DOHH2 (cell line): Measurements from ENCODE around the gene PKDCC.

Experiments used
- H3F3A ChIP-seq: fragments of 200-600 bp; sonication (generic), shearing (Covaris generic); 2 replicates; pipeline ENCODE4 v1.6.0; 2016; ENCODE audit warnings: antibody characterized with exemption, mild to moderate bottlenecking; ENCODE audit not compliant: control insufficient read depth, insufficient read depth
- H3K27ac ChIP-seq: fragments of 200-600 bp; sonication (generic); 2 replicates; pipeline ENCODE4 v1.5.1; 2014; ENCODE audit warnings: low read depth, mild to moderate bottlenecking, low read length, moderate library complexity
- H3K27me3 ChIP-seq: fragments of 200-600 bp; sonication (generic); 2 replicates; pipeline ENCODE4 v1.6.1; 2014; ENCODE audit warnings: mild to moderate bottlenecking, low read length, mixed read lengths; ENCODE audit not compliant: control insufficient read depth
- H3K36me3 ChIP-seq: fragments of 200-600 bp; sonication (generic); 2 replicates; pipeline ENCODE4 v1.6.1; 2014; ENCODE audit warnings: mild to moderate bottlenecking, low read length, moderate library complexity, mixed read lengths; ENCODE audit not compliant: control insufficient read depth
- H3K4me1 ChIP-seq: fragments of 200-600 bp; sonication (generic); 2 replicates; pipeline ENCODE4 v1.6.1; 2014; ENCODE audit warnings: mild to moderate bottlenecking, low read length, mixed read lengths; ENCODE audit not compliant: control insufficient read depth
- H3K4me2 ChIP-seq: fragments of 200-600 bp; sonication (generic); 2 replicates; pipeline ENCODE4 v1.6.0; 2014; ENCODE audit warnings: mild to moderate bottlenecking, low read length, moderate library complexity
- H3K4me3 ChIP-seq: fragments of 200-600 bp; sonication (generic); 2 replicates; pipeline ENCODE4 v1.5.1; 2014; ENCODE audit warnings: mild to moderate bottlenecking, low read length, mixed read lengths
- H3K79me2 ChIP-seq: fragments of 200-600 bp; sonication (generic); 2 replicates; pipeline ENCODE4 v1.6.1; 2014; ENCODE audit warnings: mild to moderate bottlenecking, low read length, mixed read lengths; ENCODE audit not compliant: control insufficient read depth
- H3K9me2 ChIP-seq: fragments of 200-600 bp; sonication (generic); replicated peaks from 2 replicates; pipeline ENCODE4 v1.6.1; 2014; ENCODE audit warnings: mild to moderate bottlenecking, low read length, mixed read lengths; ENCODE audit not compliant: control insufficient read depth
- H3K9me3 ChIP-seq: fragments of 200-600 bp; sonication (generic); 2 replicates; pipeline ENCODE4 v1.6.1; 2014; ENCODE audit warnings: antibody characterized with exemption, low read length, mixed read lengths; ENCODE audit not compliant: control insufficient read depth, insufficient read depth
- H4K20me1 ChIP-seq: fragments of 200-600 bp; sonication (generic); 2 replicates; pipeline ENCODE4 v1.6.0; 2014; ENCODE audit warnings: low read depth, mild to moderate bottlenecking, antibody characterized with exemption, low read length, moderate library complexity; ENCODE audit not compliant: control insufficient read depth, insufficient read depth
- EZH2phosphoT487 ChIP-seq: fragments of 200-600 bp; sonication (generic); IDR thresholded peaks from 2 replicates; pipeline ENCODE4 v1.6.1; 2017; ENCODE audit warnings: borderline replicate concordance, mild to moderate bottlenecking, antibody characterized with exemption, low read length, moderate library complexity, mixed read lengths
- TF ChIP-seq, protein P1 (sequence below): fragments of 200-600 bp; sonication (generic); IDR thresholded peaks from one replicate; pipeline ENCODE4 v1.5.1; 2014; ENCODE audit warnings: antibody characterized with exemption, mild to moderate bottlenecking, low read depth, low read length; ENCODE audit not compliant: poor library complexity, severe bottlenecking

PKDCC gene

DNA sequence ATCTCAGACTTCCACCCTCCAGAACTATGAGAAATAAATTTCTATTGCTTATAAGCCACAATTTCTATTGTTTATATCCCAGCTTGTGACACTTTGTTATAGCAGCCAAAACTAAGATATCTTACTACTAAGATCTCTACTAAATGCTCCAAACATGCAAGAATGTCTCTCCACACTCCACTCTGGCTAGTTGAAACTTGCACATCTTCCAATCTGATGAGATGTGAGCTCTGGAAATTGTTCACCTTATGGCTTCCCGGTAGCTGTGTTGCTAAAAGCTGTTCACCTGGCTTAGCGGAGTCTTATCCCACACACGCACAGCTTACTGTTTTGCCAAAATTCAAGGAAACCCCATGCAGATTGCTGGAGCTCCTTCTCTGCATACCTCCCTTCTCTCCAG lies 43.9 kb downstream of the PKDCC start:
- no peaks in the 10 kb centered on the region for H3K79me2 ChIP-seq
- H3K27me3 ChIP-seq: peaks cover 40% of the 10 kb centered on the region
- no peaks in the 10 kb centered on the region for H4K20me1 ChIP-seq
- TF ChIP-seq, protein P1, sequence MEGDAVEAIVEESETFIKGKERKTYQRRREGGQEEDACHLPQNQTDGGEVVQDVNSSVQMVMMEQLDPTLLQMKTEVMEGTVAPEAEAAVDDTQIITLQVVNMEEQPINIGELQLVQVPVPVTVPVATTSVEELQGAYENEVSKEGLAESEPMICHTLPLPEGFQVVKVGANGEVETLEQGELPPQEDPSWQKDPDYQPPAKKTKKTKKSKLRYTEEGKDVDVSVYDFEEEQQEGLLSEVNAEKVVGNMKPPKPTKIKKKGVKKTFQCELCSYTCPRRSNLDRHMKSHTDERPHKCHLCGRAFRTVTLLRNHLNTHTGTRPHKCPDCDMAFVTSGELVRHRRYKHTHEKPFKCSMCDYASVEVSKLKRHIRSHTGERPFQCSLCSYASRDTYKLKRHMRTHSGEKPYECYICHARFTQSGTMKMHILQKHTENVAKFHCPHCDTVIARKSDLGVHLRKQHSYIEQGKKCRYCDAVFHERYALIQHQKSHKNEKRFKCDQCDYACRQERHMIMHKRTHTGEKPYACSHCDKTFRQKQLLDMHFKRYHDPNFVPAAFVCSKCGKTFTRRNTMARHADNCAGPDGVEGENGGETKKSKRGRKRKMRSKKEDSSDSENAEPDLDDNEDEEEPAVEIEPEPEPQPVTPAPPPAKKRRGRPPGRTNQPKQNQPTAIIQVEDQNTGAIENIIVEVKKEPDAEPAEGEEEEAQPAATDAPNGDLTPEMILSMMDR: no peak
- no peak for TF ChIP-seq EZH2phosphoT487
- H3K36me3 ChIP-seq: no peaks in the 10 kb centered on the region
- H3K4me2 ChIP-seq: no peak overlapping the region
- no peaks in the 10 kb centered on the region for H3K9me2 ChIP-seq
- no peak overlapping the region for H3K4me3 ChIP-seq
- no peaks in the 10 kb centered on the region for H3K9me3 ChIP-seq
- H3K4me1 ChIP-seq: no peaks in the 10 kb centered on the region
- H3K27ac ChIP-seq: no peak overlapping the region
- H3F3A ChIP-seq: no peaks in the 10 kb centered on the region

DNA sequence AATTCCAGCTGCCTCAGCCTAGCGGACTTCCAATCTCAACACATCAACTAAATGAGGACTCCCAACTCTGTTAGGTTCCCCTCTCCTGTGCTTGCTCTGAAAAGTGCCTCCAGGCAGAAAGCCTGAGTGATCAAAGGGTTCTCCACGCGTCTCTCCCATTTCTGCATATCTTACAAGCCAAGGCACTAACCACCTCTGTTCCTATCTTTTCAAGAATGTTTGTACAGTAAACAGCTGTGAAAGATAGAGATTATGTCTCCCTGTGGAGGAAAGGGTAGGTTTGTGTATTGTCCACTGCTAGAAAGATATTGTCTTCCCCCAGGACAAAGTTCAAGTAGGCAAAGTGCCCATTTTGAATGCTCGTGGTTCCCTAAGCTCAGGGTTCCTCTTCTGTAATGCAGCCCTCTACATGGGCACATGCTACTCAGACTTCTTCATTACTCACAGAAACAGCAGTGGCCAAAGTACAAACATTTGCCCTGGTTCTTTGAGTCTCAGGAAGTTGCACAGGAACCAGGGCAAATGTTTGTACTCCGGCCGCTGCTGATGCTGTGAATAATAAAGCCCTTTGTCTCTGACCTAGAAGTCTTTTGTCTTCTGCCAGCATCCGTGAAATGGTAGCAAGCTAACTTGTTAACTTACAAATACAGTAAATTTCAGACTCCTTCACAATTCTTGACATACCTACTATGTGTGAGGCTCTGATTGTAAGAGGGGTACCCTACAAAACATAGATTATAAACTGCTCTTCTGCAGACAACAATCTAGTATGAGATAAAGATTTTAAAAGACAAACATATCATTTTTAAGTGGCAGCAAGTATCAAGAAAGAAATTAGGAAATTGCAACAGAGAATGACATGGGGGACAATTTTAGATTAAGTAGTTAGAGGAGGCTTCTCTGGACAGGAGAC lies 44.5 kb downstream of the PKDCC start:
- no peaks in the 10 kb centered on the region for H3K9me2 ChIP-seq
- H3K4me2 ChIP-seq: no peak overlapping the region
- H3K27ac ChIP-seq: no peak overlapping the region
- no peaks in the 10 kb centered on the region for H3F3A ChIP-seq
- no peaks in the 10 kb centered on the region for H3K4me1 ChIP-seq
- H3K79me2 ChIP-seq: no peaks in the 10 kb centered on the region
- peaks cover 41% of the 10 kb centered on the region for H3K27me3 ChIP-seq
- H3K9me3 ChIP-seq: no peaks in the 10 kb centered on the region
- H4K20me1 ChIP-seq: 0 out of 2 replicates have a peak, but pooled peaks cover 5% of the 10 kb centered on the region
- no peak overlapping the region for H3K4me3 ChIP-seq
- no peak for TF ChIP-seq EZH2phosphoT487
- TF ChIP-seq, protein P1: no peak
- no peaks in the 10 kb centered on the region for H3K36me3 ChIP-seq

DNA sequence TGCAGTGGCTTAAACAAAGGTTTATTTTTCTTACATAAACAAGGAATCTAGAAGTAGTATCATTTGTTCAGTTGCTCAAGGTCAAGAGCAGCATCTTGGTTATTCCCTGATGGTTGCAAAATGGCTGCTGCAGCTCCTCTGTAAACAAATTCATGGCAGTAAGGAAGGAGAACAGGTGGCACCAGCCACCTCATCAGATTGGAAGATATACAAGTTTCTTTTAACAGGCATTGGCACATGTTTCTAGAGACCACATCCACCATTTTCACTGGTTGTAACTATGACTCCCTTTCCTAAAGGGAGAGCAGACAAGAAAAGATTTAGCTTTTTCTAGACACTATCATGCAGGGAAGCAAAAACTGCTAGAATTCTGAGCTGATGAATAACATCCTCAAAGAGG lies 46.3 kb downstream of the PKDCC start:
- TF ChIP-seq, protein P1: no peak
- TF ChIP-seq EZH2phosphoT487: no peak
- no peak overlapping the region for H3K27ac ChIP-seq
- H3K4me3 ChIP-seq: no peak overlapping the region
- H3K9me2 ChIP-seq: no peaks in the 10 kb centered on the region
- H3K79me2 ChIP-seq: no peaks in the 10 kb centered on the region
- H3K9me3 ChIP-seq: no peaks in the 10 kb centered on the region
- H3K4me2 ChIP-seq: no peak overlapping the region
- peaks cover 7% of the 10 kb centered on the region; the same call in 1 of the 2 replicates for H4K20me1 ChIP-seq
- no peaks in the 10 kb centered on the region for H3F3A ChIP-seq
- H3K36me3 ChIP-seq: no peaks in the 10 kb centered on the region
- peaks cover 1% of the 10 kb centered on the region; the same call in 1 of the 2 replicates for H3K4me1 ChIP-seq
- H3K27me3 ChIP-seq: peaks cover 56% of the 10 kb centered on the region
